ENCODE results near the gene SMLR1. TPM values are rescaled to one million over a fixed set of nuclear protein-coding genes. Genes with fewer than 3 reads are reported as not detected.

The SMLR1 gene
- total and polyA plus RNA-seq, 8 donors: 0.13 to 0.23 (median 0.19) TPM; not detected in 2

DNA sequence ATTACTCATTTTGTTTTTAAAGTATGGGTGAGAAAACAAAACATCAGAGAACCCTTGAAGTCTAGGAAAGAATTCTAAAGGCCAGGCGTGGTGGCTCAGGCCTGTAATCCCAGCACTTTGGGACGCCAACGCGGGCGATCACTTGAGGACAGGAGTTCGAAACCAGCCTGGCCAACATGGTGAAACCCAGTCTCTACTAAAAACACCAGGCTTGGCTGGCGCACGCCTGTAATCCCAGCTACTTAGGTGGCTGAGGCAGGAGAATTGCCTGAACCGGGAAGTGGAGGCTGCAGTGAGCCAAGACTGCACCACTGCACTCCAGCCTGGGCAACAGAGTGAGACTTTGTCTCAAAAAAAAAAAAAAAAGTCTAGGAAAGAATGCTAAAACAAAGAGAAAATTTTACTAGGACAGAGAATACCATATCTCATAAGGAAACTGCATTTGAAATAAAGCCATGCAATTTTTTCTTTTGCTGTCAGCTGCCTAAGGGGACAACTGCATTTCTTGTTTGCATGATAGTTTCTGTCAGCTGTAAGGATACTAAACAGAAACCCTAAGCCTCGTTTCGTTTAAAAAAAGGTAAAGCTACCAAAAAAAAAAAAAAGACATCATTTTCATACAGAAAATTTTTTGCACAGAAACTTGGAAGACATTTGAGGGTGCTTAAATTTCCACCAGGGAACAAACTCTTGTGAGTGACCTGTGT, 32.1 kb downstream of the SMLR1 start:
- no peak for ATAC-seq
- H3K27ac ChIP-seq: no peak overlapping the region
- no peak overlapping the region for H3K4me3 ChIP-seq
- no peaks in the 10 kb centered on the region for H3K4me1 ChIP-seq
- TF ChIP-seq, protein P1, sequence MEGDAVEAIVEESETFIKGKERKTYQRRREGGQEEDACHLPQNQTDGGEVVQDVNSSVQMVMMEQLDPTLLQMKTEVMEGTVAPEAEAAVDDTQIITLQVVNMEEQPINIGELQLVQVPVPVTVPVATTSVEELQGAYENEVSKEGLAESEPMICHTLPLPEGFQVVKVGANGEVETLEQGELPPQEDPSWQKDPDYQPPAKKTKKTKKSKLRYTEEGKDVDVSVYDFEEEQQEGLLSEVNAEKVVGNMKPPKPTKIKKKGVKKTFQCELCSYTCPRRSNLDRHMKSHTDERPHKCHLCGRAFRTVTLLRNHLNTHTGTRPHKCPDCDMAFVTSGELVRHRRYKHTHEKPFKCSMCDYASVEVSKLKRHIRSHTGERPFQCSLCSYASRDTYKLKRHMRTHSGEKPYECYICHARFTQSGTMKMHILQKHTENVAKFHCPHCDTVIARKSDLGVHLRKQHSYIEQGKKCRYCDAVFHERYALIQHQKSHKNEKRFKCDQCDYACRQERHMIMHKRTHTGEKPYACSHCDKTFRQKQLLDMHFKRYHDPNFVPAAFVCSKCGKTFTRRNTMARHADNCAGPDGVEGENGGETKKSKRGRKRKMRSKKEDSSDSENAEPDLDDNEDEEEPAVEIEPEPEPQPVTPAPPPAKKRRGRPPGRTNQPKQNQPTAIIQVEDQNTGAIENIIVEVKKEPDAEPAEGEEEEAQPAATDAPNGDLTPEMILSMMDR (IDR thresholded peaks at IDR 0.05): no peak
- intact Hi-C loops (cut with DNase I): no loop called here
- no peaks in the 10 kb centered on the region for H3K36me3 ChIP-seq
- H3K9me3 ChIP-seq: no peaks in the 10 kb centered on the region
- peak in 1 of 4 donors; percentile 53 for DNase-seq
- no peaks in the 10 kb centered on the region for H3K27me3 ChIP-seq

DNA sequence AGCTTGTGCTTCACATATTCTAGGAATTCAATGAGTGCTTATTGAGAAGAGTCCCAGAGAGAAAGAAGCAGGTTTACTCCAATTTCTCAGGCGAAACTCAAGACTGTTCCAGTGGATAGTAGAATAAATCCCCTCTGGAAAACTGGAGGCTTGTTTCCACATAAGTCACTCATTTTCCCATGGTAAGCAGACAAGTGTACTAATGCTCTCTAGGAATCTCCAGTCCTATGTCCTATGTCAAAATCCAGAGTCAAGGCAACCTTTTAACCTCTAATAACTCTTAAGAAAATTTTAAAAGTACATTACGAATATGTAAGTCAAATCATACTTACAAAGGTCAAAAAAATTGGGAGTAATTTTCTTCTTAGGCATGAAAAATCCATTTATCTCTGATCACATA, 35.2 kb downstream of the SMLR1 start:
- TF ChIP-seq, protein P1 (IDR thresholded peaks at IDR 0.05): no peak
- ATAC-seq: no peak
- intact Hi-C loops (cut with DNase I): no loop called here

DNA sequence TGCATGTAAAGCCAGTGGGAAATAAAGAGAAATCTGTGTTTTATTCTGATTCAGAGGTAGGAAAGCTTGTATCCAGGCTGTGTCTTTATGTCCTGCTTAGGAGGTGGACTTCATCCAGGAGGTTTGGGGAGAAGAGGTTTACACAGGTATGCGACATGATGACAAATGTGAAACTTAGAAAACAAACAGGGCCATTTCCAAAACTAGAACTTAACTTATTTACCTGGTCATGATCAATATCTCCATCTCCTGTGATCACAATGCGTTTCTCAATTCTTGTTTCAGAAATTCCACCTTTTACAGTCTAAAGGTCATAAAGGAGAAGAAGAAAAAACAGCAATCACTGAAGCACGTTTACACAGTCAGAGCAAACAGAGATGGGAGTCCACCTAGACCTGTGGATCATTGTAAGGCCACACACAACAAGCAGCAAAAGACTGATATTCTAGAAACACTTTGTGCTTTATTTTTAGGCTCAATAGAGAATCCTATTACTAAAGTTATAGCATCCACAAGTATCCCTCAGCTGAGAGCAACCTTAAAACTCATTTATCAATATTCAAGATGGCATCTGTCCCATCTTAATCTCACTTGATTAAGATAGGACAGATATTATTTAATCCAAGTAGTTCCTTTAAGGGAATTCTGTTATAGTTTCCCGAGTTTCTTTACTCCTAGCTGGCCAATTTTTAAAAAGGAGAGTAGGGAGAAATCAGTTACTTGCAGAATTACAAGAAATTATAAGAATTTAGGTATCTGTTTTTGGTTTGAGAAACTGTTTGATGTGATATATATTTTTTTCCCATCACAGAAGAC, 36.4 kb downstream of the SMLR1 start:
- intact Hi-C loops (cut with DNase I): no loop called here
- H3K27me3 ChIP-seq: no peaks in the 10 kb centered on the region
- H3K4me3 ChIP-seq: no peak overlapping the region
- H3K36me3 ChIP-seq: peaks cover 0 to 7% of the 10 kb centered on the region in 2 donors
- no peaks in the 10 kb centered on the region for H3K4me1 ChIP-seq
- no peaks in the 10 kb centered on the region for H3K9me3 ChIP-seq
- DNase-seq: no peak
- no peak for ATAC-seq
- TF ChIP-seq, protein P1 (IDR thresholded peaks at IDR 0.05): no peak
- H3K27ac ChIP-seq: no peak overlapping the region

More for the DNA sequence above, 35.2 kb downstream of the SMLR1 start:
- Histone ChIP-seq H3K27me3 (no peaks in the 10 kb centered on the region), H3K4me3 (no peak overlapping the region), H3K27ac (no peak overlapping the region), H3K36me3 (peaks cover 0 to 7% of the 10 kb centered on the region in 2 donors), H3K9me3 (no peaks in the 10 kb centered on the region), H3K4me1 (no peaks in the 10 kb centered on the region)
- no peak for DNase-seq

DNA sequence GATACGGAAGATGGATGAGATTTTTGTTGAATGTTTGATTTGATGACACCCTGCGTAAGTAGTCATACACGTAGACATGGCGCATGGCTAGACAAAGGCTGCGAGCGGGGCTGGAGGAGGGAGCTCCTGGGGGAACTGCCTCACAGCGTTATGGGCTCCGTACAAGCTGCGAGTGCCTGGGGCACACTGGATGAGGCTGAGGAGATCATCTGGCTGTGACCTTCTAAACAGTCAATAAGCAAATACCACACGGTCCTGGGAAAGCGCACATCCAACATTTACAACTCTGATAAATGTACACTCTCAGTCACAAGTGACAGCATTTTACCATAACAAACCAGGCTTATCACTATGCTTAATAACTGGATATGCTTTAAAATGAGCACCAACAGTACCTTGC, 37.1 kb downstream of the SMLR1 start:
- no peak overlapping the region for H3K4me3 ChIP-seq
- H3K4me1 ChIP-seq: no peaks in the 10 kb centered on the region
- TF ChIP-seq, protein P1 (IDR thresholded peaks at IDR 0.05): no peak
- no peaks in the 10 kb centered on the region for H3K9me3 ChIP-seq
- ATAC-seq (no peak), DNase-seq (peak in 1 of 4 donors; percentile 34)
- no peak overlapping the region for H3K27ac ChIP-seq
- H3K36me3 ChIP-seq: peaks cover 0 to 8% of the 10 kb centered on the region in 2 donors
- H3K27me3 ChIP-seq: no peaks in the 10 kb centered on the region
- intact Hi-C loops (cut with DNase I): no loop called here

DNA sequence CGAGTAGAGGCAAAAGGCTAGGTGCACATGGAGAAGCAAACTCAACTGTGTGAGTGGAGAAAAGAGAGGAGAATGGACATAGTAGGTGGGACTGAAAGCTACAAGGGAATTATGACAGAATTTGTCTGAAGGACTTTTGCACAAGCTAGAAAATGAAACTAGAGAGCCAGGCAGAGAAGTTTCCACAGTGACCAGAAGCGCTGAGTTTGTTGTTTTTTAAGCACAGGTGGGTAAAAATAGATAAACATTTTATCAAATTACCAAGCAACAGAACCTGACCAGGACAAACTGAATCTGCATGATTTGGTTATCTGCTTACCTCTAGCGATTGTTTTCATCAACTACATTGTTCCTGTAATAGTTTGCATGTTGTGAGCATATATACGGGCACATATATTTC, 38.6 kb downstream of the SMLR1 start:
- H3K27me3 ChIP-seq: no peaks in the 10 kb centered on the region
- no peaks in the 10 kb centered on the region for H3K4me1 ChIP-seq
- TF ChIP-seq, protein P1 (IDR thresholded peaks at IDR 0.05): no peak
- H3K9me3 ChIP-seq: no peaks in the 10 kb centered on the region
- no peak overlapping the region for H3K27ac ChIP-seq
- intact Hi-C loops (cut with DNase I): no loop called here
- ATAC-seq (no peak), DNase-seq (no peak)
- no peak overlapping the region for H3K4me3 ChIP-seq
- H3K36me3 ChIP-seq: peaks cover 0 to 15% of the 10 kb centered on the region in 2 donors

All from left lung (tissue), 10 donors.